Measurements from ENCODE around the gene KNDC1.

- TF ChIP-seq CTCF (IDR thresholded peaks at IDR 0.05) (no peak), POLR2A (IDR thresholded peaks at IDR 0.05; ENCODE audit: low read depth) (no peak), POLR2AphosphoS5 (IDR thresholded peaks at IDR 0.05) (no peak)
These were observed 22.2 kb downstream of the KNDC1 start for GRCh38 chr10:133182190-133182589.

Data from esophagus muscularis mucosa (tissue), 3 donors.